Keratinocyte (primary cell): Measurements from ENCODE around the gene ZNF217. TPM values are rescaled to one million over a fixed set of nuclear protein-coding genes. Genes with fewer than 3 reads are reported as not detected.
"Not testable (repeated sequence)": the region's sequence is repeated elsewhere in the genome, so short reads cannot be mapped to it uniquely, and the experiment has no call there.

ENCODE experiments used
- DNase-seq: peaks from one replicate; pipeline ENCODE4 v3.0.0-alpha.2; 2011; ENCODE audit warnings: low read depth, missing footprints, low spot score
- FAIRE-seq: peaks from 2 replicates; lab custom pipeline; 2011; peaks lifted over from hg19 to GRCh38; lab: Jason Lieb, UNC
- H2AFZ ChIP-seq: 2 replicates; pipeline ENCODE4 v1.6.0; 2012; ENCODE audit warnings: low read length, control low read depth, inconsistent platforms; ENCODE audit not compliant: control insufficient read depth
- H3K27ac ChIP-seq: 2 replicates; pipeline ENCODE4 v1.5.1; 2011; ENCODE audit warnings: low read length; ENCODE audit not compliant: control insufficient read depth, insufficient read depth
- H3K27me3 ChIP-seq: 3 replicates; pipeline ENCODE4 v1.6.0; 2011; ENCODE audit warnings: low read length; ENCODE audit not compliant: control insufficient read depth, insufficient read depth; ENCODE audit errors: extremely low read depth
- H3K36me3 ChIP-seq, 2 experiments: 2 replicates in 1 of 2; 3 replicates in 1 of 2; pipeline ENCODE4 v1.5.1; 2011; ENCODE audit warnings: low read length in 2 of 2, mild to moderate bottlenecking in 1 of 2; ENCODE audit not compliant: control insufficient read depth in 2 of 2, insufficient read depth in 2 of 2; ENCODE audit errors: extremely low read depth in 1 of 2
- H3K4me1 ChIP-seq: 3 replicates; pipeline ENCODE4 v1.5.1; 2011; ENCODE audit warnings: low read length; ENCODE audit not compliant: control insufficient read depth, insufficient read depth; ENCODE audit errors: extremely low read depth
- H3K4me2 ChIP-seq: 3 replicates; pipeline ENCODE4 v1.6.0; 2011; ENCODE audit warnings: low read depth, low read length; ENCODE audit not compliant: control insufficient read depth, insufficient read depth; ENCODE audit errors: extremely low read depth
- H3K4me3 ChIP-seq, 3 experiments: fragments of 200-600 bp in 1 of 3; sonication (generic) in 1 of 3; 2 replicates in 2 of 3; 3 replicates in 1 of 3; pipeline ENCODE4 v1.5.1; 2011 to 2016; ENCODE audit warnings: low read length in 3 of 3, mild to moderate bottlenecking in 3 of 3, control low read depth in 2 of 3, inconsistent platforms in 1 of 3, low read depth in 1 of 3, mixed read lengths in 1 of 3, mixed run types in 1 of 3, moderate library complexity in 1 of 3; ENCODE audit not compliant: control insufficient read depth in 2 of 3, insufficient read depth in 2 of 3; ENCODE audit errors: extremely low read depth in 1 of 3
- H3K79me2 ChIP-seq: 2 replicates; pipeline ENCODE4 v1.6.0; 2012; ENCODE audit warnings: low read length; ENCODE audit not compliant: control insufficient read depth, insufficient read depth
- H3K9ac ChIP-seq: 3 replicates; pipeline ENCODE4 v1.6.0; 2011; ENCODE audit warnings: low read length; ENCODE audit not compliant: control insufficient read depth, insufficient read depth; ENCODE audit errors: extremely low read depth
- H3K9me1 ChIP-seq: 3 replicates; pipeline ENCODE4 v1.6.0; 2011; ENCODE audit warnings: low read length; ENCODE audit not compliant: control insufficient read depth, insufficient read depth; ENCODE audit errors: extremely low read depth
- H3K9me3 ChIP-seq: 2 replicates; pipeline ENCODE4 v1.5.1; 2012; ENCODE audit warnings: low read depth, low read length; ENCODE audit not compliant: control insufficient read depth
- H4K20me1 ChIP-seq: 3 replicates; pipeline ENCODE4 v1.6.0; 2011; ENCODE audit warnings: low read length; ENCODE audit not compliant: control insufficient read depth, insufficient read depth; ENCODE audit errors: extremely low read depth
- CTCF ChIP-seq, 3 experiments: IDR thresholded peaks in 1 of 3; conservative IDR thresholded peaks in 1 of 3; optimal IDR thresholded peaks in 1 of 3; 2 replicates in 2 of 3; 3 replicates in 1 of 3; pipeline versions ENCODE3 to v1.5.1; 2011; ENCODE audit warnings: low read length in 3 of 3, mild to moderate bottlenecking in 3 of 3, moderate library complexity in 2 of 3, control low read depth in 1 of 3, inconsistent platforms in 1 of 3; ENCODE audit not compliant: insufficient read depth in 2 of 3; ENCODE audit errors: extremely low read depth in 1 of 3
- EZH2 ChIP-seq: IDR thresholded peaks from one replicate; pipeline ENCODE4 v1.6.1; 2012; ENCODE audit warnings: inconsistent platforms, mild to moderate bottlenecking, low read length, moderate library complexity
- dilution Hi-C: fragments of 300-500 bp; cut with MboI; formaldehyde crosslinking; loops from one replicate; pipeline ENCODE4 v1.7.0; 2020; ENCODE audit warnings: low sequenced_read_pairs; ENCODE audit not compliant: extremely low pct_ligation_motif_present
- polyA plus RNA-seq, 5 experiments: library from polyadenylated mRNA; depleted of rRNA in 3 of 5; stranded (reverse) in 3 of 5; stranded (forward) in 1 of 5; unstranded in 1 of 5; fragments of >200 nt; gene quantifications; 1 replicate in 1 of 5; 2 replicates in 3 of 5; 3 replicates in 1 of 5; pipeline versions ENCODE4 v1.2.1 to v1.2.3, GENCODE V29; 2011 to 2012; ENCODE audit warnings: missing spikeins in 2 of 5, low read depth in 1 of 5, low replicate concordance in 1 of 5

The ZNF217 gene
- polyA plus RNA-seq, 1 donor (not counting 4 experiments of a cell fraction or from before 2014, with no cell fraction given) = 17.3 TPM

DNA sequence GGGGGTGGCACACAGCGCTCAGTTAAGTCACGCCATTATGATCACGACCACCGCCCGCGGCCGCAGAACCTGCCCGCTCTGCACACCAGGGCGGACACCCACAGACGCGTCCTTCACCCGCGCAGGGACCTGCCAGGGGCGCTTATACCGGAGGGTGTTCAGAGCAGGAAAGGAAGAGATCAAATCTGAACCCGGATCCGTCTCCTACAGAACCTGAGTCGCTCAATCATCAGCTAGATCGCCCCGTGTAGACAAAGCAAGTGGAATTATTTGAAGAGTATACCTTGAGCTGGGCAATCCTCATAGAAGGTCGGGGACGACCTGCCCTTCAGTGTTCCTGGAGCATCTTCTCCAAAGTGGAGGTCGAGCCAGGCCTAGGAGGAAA lies 14.4 kb upstream of the ZNF217 start:
- H4K20me1 ChIP-seq = no peaks in the 10 kb centered on the region
- FAIRE-seq (no peak), DNase-seq (no peak)
- H3K4me2 ChIP-seq = no peak overlapping the region
- no peaks in the 10 kb centered on the region for H3K79me2 ChIP-seq
- no peaks in the 10 kb centered on the region for H3K36me3 ChIP-seq
- no peaks in the 10 kb centered on the region for H3K27me3 ChIP-seq
- H3K4me1 ChIP-seq = peaks cover 10% of the 10 kb centered on the region
- no peak overlapping the region for H3K4me3 ChIP-seq
- no peaks in the 10 kb centered on the region for H3K9me3 ChIP-seq
- dilution Hi-C loops = no loop called here
- H3K9ac ChIP-seq = no peak overlapping the region
- TF ChIP-seq CTCF (optimal IDR thresholded peaks at IDR 0.05 in 1 of 3, IDR thresholded peaks at IDR 0.05 in 1 of 3, conservative IDR thresholded peaks at IDR 0.05 in 1 of 3; ENCODE audit: extremely low read depth in 1 of 3, insufficient read depth in 2 of 3, low read length in 3 of 3) (no peak), EZH2 (no peak)
- no peak overlapping the region for H3K27ac ChIP-seq
- no peaks in the 10 kb centered on the region for H3K9me1 ChIP-seq
- no peak overlapping the region for H2AFZ ChIP-seq

DNA sequence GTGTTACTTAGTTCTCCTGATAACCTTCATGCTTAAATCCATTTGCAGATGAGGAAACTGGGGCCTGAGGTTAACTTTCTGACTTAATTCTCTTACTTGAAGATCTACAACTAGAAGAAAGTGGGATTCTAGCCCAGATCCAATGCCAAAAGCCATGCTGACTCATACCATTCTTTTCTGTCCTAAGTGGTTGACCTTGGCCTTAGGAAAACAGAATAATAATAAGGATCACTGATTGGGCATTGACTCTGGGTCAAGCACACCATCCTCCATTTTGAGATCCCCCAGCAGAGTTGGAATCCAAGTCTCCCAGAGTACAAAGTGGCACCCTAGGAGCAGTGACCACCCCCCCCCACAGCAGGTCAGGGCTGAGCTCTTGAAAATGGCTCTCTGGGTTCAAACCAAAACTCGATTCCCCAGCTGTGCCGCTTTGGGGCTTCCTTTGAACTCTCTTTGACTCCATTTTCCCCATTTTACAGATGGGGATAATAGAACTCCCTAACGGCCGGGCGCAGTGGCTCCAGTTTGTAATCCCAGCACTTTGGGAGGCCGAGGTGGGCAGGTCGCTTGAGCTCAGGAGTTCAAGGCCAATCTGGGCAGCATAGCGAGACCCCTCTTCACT lies 12.8 kb upstream of the ZNF217 start:
- no peak for DNase-seq
- Histone ChIP-seq H3K9ac (no peak overlapping the region), H3K9me3 (no peaks in the 10 kb centered on the region), H3K27me3 (no peaks in the 10 kb centered on the region), H3K9me1 (no peaks in the 10 kb centered on the region), H3K27ac (no peak overlapping the region), H4K20me1 (no peaks in the 10 kb centered on the region), H3K79me2 (no peaks in the 10 kb centered on the region), H3K4me3 (no peak overlapping the region), H3K36me3 (no peaks in the 10 kb centered on the region), H3K4me2 (no peak overlapping the region), H2AFZ (no peak overlapping the region), H3K4me1 (peaks cover 7% of the 10 kb centered on the region)
- FAIRE-seq = no peak
- dilution Hi-C loops = no loop called here
- TF ChIP-seq CTCF (optimal IDR thresholded peaks at IDR 0.05 in 1 of 3, IDR thresholded peaks at IDR 0.05 in 1 of 3, conservative IDR thresholded peaks at IDR 0.05 in 1 of 3; ENCODE audit: extremely low read depth in 1 of 3, insufficient read depth in 2 of 3, low read length in 3 of 3) = no peak
- TF ChIP-seq EZH2 = no peak

DNA sequence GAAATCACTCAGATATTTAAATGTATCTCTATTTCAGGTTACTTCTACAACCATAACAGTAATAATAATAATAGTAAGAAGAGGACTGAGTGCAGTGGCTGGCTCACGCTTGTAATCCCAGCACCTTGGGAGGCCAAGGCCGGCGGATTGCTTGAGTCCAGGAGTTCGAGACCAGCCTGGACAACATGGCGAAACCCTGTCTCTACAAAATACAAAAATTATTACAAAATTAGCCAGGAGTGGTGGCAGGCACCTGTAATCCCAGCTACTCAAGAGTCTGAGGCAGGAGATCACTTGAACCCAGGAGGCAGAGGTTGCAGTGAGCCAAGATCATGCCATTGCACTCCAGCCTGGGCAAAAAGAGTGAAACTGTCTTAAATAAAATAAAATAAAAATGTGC lies 11.8 kb upstream of the ZNF217 start:
- H3K4me1 ChIP-seq, FAIRE-seq, dilution Hi-C loops, DNase-seq, H3K9me3 ChIP-seq, H3K36me3 ChIP-seq, H2AFZ ChIP-seq, H3K4me3 ChIP-seq, H3K4me2 ChIP-seq, H3K27me3 ChIP-seq, H3K9me1 ChIP-seq, H4K20me1 ChIP-seq, H3K79me2 ChIP-seq, H3K27ac ChIP-seq, H3K9ac ChIP-seq: not testable (repeated sequence)

DNA sequence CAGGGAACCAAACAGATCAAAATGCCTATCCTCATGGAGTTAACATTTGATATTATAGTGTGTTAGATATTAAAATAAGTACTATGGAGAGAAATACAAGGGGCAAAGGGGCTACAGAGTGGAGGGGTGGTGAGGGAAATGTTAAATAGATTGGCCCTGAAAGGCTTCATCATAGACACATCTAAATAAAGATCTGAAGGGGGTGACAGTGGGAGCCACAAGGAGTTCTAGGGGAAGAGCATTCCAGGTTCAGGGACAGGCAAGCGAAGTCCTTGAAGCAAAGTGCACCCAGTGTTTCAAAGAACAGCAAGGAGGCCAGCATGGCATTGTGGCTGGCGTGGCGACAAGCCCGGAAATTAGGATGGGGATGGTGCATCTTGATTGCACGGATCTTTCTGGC lies 11.2 kb upstream of the ZNF217 start:
- H3K9me3 ChIP-seq, H3K4me1 ChIP-seq, H3K79me2 ChIP-seq, H3K4me2 ChIP-seq, DNase-seq, dilution Hi-C loops, H2AFZ ChIP-seq, H4K20me1 ChIP-seq, H3K9ac ChIP-seq, H3K9me1 ChIP-seq, H3K36me3 ChIP-seq, H3K4me3 ChIP-seq, FAIRE-seq, H3K27me3 ChIP-seq, H3K27ac ChIP-seq: not testable (repeated sequence)
